ENCODE results near the gene PYCARD. TPM values are rescaled to one million over a fixed set of nuclear protein-coding genes. Genes with fewer than 3 reads are reported as not detected.
A peak's percentile ranks its signal among the peaks of the same experiment; 100 is the strongest.

PYCARD gene
- total RNA-seq, 1 experiment from 2014 or later: 37.5 TPM

DNA sequence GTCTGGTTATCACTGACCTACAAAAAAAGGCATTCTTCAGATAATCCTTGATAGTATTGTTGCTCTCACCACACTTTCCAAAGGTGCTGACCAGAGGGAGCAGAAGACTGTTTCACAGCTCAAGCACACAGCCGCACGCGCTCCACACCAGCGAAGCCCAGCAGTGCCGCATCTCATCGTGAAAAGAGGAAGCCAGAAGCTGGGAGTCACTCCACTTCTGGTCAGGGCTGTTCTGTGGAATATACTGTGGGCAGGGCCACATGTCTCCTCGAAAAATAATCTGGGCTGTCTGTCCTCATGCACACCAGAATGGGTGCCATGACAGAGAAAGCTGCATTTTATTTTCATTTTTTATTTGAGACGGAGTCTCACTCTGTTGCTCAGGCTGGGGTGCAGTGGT, 45.4 kb downstream of the PYCARD start:
- Histone ChIP-seq H3K4me2 (ENCODE audit: insufficient read depth, insufficient read length, low read length) (no peak overlapping the region), H2AFZ (ENCODE audit: low read length) (no peak overlapping the region), H2AK5ac (ENCODE audit: insufficient read length, low read length) (no peak overlapping the region), H3K14ac (ENCODE audit: insufficient read depth, low read length) (no peak overlapping the region), H2BK15ac (ENCODE audit: low read depth, low read length) (no peak overlapping the region), H3T11ph (ENCODE audit: low read length) (no peak overlapping the region), H3K4ac (ENCODE audit: low read depth, low read length) (no peak overlapping the region), H3K79me2 (ENCODE audit: insufficient read depth, low read length) (no peaks in the 10 kb centered on the region), H3K18ac (ENCODE audit: insufficient read length, low read depth, low read length) (no peak overlapping the region), H3K9me3 (ENCODE audit: control insufficient read depth, low read depth, low read length) (no peaks in the 10 kb centered on the region), H3K4me1 (ENCODE audit: insufficient read depth, low read length) (no peaks in the 10 kb centered on the region), H3K27ac (ENCODE audit: insufficient read length, low read depth, low read length) (no peak overlapping the region), H3K27me3 (ENCODE audit: insufficient read depth, low read length) (no peaks in the 10 kb centered on the region), H3K56ac (ENCODE audit: insufficient read length, low read depth, low read length) (no peak overlapping the region), H2BK5ac (ENCODE audit: insufficient read length, low read length) (no peak overlapping the region), H3K9ac (ENCODE audit: extremely low read depth, insufficient read length, low read length) (no peak overlapping the region), H3K23me2 (ENCODE audit: insufficient read length, low read depth, low read length, poor library complexity, severe bottlenecking) (no peaks in the 10 kb centered on the region), H2BK20ac (ENCODE audit: low read depth, low read length, poor library complexity, severe bottlenecking) (no peak overlapping the region), H4K5ac (ENCODE audit: insufficient read length, low read depth, low read length) (no peak overlapping the region), H2BK120ac (ENCODE audit: low read depth, low read length, poor library complexity, severe bottlenecking) (no peak overlapping the region), H4K8ac (replicated peaks; ENCODE audit: insufficient read length, low read depth, low read length) (no peak overlapping the region), H3K79me1 (ENCODE audit: insufficient read depth, low read depth, low read length, poor library complexity, severe bottlenecking) (no peaks in the 10 kb centered on the region), H2BK12ac (ENCODE audit: insufficient read length, low read depth, low read length) (no peak overlapping the region), H4K20me1 (ENCODE audit: control insufficient read depth, insufficient read depth, insufficient read length) (no peaks in the 10 kb centered on the region), H4K91ac (ENCODE audit: insufficient read length, low read depth, low read length) (no peak overlapping the region), H3K23ac (ENCODE audit: insufficient read length, low read depth, low read length) (no peak overlapping the region)
- WGBS (ENCODE audit: extremely low coverage, insufficient read length, low lambda C conversion rate): no CpG with 5 or more reads among the region's 8 CpGs
- DNase-seq: no peak
- H3K27ac Mint-ChIP-seq: 0 out of 7 replicates have a peak overlapping the region, but pooled peaks of 1 of the 3 experiments have one; percentile 42
- H3K27me3 Mint-ChIP-seq (ENCODE audit: low read depth): peaks cover 12% of the 10 kb centered on the region
- TF ChIP-seq, protein P1, sequence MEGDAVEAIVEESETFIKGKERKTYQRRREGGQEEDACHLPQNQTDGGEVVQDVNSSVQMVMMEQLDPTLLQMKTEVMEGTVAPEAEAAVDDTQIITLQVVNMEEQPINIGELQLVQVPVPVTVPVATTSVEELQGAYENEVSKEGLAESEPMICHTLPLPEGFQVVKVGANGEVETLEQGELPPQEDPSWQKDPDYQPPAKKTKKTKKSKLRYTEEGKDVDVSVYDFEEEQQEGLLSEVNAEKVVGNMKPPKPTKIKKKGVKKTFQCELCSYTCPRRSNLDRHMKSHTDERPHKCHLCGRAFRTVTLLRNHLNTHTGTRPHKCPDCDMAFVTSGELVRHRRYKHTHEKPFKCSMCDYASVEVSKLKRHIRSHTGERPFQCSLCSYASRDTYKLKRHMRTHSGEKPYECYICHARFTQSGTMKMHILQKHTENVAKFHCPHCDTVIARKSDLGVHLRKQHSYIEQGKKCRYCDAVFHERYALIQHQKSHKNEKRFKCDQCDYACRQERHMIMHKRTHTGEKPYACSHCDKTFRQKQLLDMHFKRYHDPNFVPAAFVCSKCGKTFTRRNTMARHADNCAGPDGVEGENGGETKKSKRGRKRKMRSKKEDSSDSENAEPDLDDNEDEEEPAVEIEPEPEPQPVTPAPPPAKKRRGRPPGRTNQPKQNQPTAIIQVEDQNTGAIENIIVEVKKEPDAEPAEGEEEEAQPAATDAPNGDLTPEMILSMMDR (conservative IDR thresholded peaks at IDR 0.05): no peak
- H3K9me3 Mint-ChIP-seq: no peaks in the 10 kb centered on the region
- peaks cover 0 to under 1% of the 10 kb centered on the region in 2 experiments; a peak in 1 of 4 replicates for H3K4me1 Mint-ChIP-seq
- H3K4me3 Mint-ChIP-seq: no peak overlapping the region
- no peaks in the 10 kb centered on the region for H3K36me3 Mint-ChIP-seq (ENCODE audit: insufficient read depth in 1 of 3, low read depth in 3 of 3)

Other genes starting within 250 kb of the PYCARD start
- gene SETD1A, start 245.0 kb downstream of the PYCARD start, total RNA-seq (2021): 36.9 and 37.0 TPM in 2 replicates
- 5.5 and 7.5 TPM in 2 replicates for gene HSD3B7, start 217.6 kb downstream of the PYCARD start, total RNA-seq (2021)
- 9.7 and 11.0 TPM in 2 replicates for gene STX1B, start 192.1 kb downstream of the PYCARD start, total RNA-seq (2021)
- gene STX4, start 169.2 kb downstream of the PYCARD start, total RNA-seq (2021): 31.1 and 32.3 TPM in 2 replicates
- 18.6 and 19.6 TPM in 2 replicates for gene ZNF668, start 128.5 kb downstream of the PYCARD start, total RNA-seq (2021)
- gene ZNF646, start 128.3 kb downstream of the PYCARD start, total RNA-seq (2021): 25.9 and 29.2 TPM in 2 replicates
- 2.8 and 3.6 TPM in 2 replicates for gene PRSS53, start 113.8 kb downstream of the PYCARD start, total RNA-seq (2021)
- 93.9 and 94.5 TPM in 2 replicates for gene VKORC1, start 108.0 kb downstream of the PYCARD start, total RNA-seq (2021)
- 55.7 and 57.0 TPM in 2 replicates for gene BCKDK, start 94.4 kb downstream of the PYCARD start, total RNA-seq (2021)
- 52.1 and 53.4 TPM in 2 replicates for gene KAT8, start 85.1 kb downstream of the PYCARD start, total RNA-seq (2021)
- 64.0 and 65.0 TPM in 2 replicates for gene PRSS8, start 67.0 kb downstream of the PYCARD start, total RNA-seq (2021)
- gene PRSS36, start 52.7 kb downstream of the PYCARD start, total RNA-seq (2021): 0.66 and 0.72 TPM in 2 replicates
- gene FUS, start 22.6 kb downstream of the PYCARD start, total RNA-seq (2021): 953 and 1,034 TPM in 2 replicates
- 1.2 and 1.3 TPM in 2 replicates for gene TRIM72, start 11.4 kb upstream of the PYCARD start, total RNA-seq (2021)
- 0.70 and 2.1 TPM in 2 replicates for gene PYDC1, start 14.4 kb upstream of the PYCARD start, total RNA-seq (2021)
- gene ITGAM, start 57.2 kb upstream of the PYCARD start, total RNA-seq (2021): 0.18 and 0.33 TPM in 2 replicates
- 0.15 and 0.28 TPM in 2 replicates for gene ITGAX, start 152.4 kb upstream of the PYCARD start, total RNA-seq (2021)
- not detected in 2 replicates for gene ITGAD, start 190.6 kb upstream of the PYCARD start, total RNA-seq (2021)
- gene COX6A2, start 225.6 kb upstream of the PYCARD start, total RNA-seq (2021): not detected in 2 replicates
- gene ZNF843, start 240.0 kb upstream of the PYCARD start, total RNA-seq (2021): 0.22 and 0.37 TPM in 2 replicates

Measured in H9 (cell line).